K562 (cell line): Measurements from ENCODE around the gene VEGFB. TPM values are rescaled to one million over a fixed set of nuclear protein-coding genes. Genes with fewer than 3 reads are reported as not detected.
A peak's percentile ranks its signal among the peaks of the same experiment; 100 is the strongest.

ENCODE experiments used
- BRCA1 ChIP-seq, 2 experiments: fragments of 450-650 bp in 1 of 2; sonication (generic) in 1 of 2; formaldehyde crosslinking in 1 of 2; IDR thresholded peaks; 2 replicates each; pipeline versions ENCODE4 v1.5.0 to v1.6.1; 2017 to 2020; ENCODE audit warnings: mild to moderate bottlenecking in 1 of 2, missing genetic modification reagents in 1 of 2
- CEBPG ChIP-seq, 3 experiments: fragments of 200-800 bp in 1 of 3; sonication (Bioruptor generic) in 1 of 3; sonication (generic) in 1 of 3; formaldehyde crosslinking in 1 of 3; IDR thresholded peaks in 2 of 3; conservative IDR thresholded peaks in 1 of 3; 2 replicates each; pipeline versions ENCODE4 v1.6.1 to v1.8.0; 2016 to 2022; ENCODE audit warnings: missing compliant biosample characterization in 2 of 3, missing genetic modification characterization in 2 of 3, mild to moderate bottlenecking in 1 of 3, missing genetic modification reagents in 1 of 3
- CHD4 ChIP-seq: fragments of 200-600 bp; sonication (generic); IDR thresholded peaks from 3 replicates; pipeline ENCODE4 v1.6.1; 2012; ENCODE audit warnings: low read depth, mild to moderate bottlenecking, mixed read lengths, low read length, inconsistent platforms; ENCODE audit not compliant: insufficient read depth, insufficient replicate concordance, poor library complexity, severe bottlenecking
- CREM ChIP-seq: IDR thresholded peaks from 2 replicates; pipeline ENCODE4 v1.6.1; 2014; ENCODE audit warnings: antibody characterized with exemption, low read depth
- GTF2A2 ChIP-seq: IDR thresholded peaks from 2 replicates; pipeline ENCODE4 v1.6.1; 2016; ENCODE audit warnings: mild to moderate bottlenecking, missing genetic modification characterization, missing compliant biosample characterization
- HNRNPUL1 ChIP-seq: fragments of 200-400 bp; formaldehyde crosslinking; IDR thresholded peaks from 2 replicates; pipeline ENCODE4 v1.6.1; 2017; ENCODE audit warnings: low read length
- MLX ChIP-seq, 2 experiments: fragments of 450-650 bp in 1 of 2; sonication (generic) in 1 of 2; formaldehyde crosslinking; conservative IDR thresholded peaks; 2 replicates each; pipeline versions ENCODE4 v1.4.0 to v1.8.1; 2020 to 2022; ENCODE audit warnings: mild to moderate bottlenecking in 1 of 2, missing genetic modification reagents in 1 of 2
- PPARD ChIP-seq: fragments of 250-450 bp; sonication (Bioruptor Pico); IDR thresholded peaks from 2 replicates; pipeline ENCODE4 v1.8.0; 2022; ENCODE audit warnings: inconsistent platforms, mild to moderate bottlenecking, moderate library complexity
- SMARCA5 ChIP-seq: fragments of 450-650 bp; IDR thresholded peaks from 2 replicates; pipeline ENCODE4 v1.6.1; 2016
- TAF1 ChIP-seq: IDR thresholded peaks from 2 replicates; pipeline ENCODE4 v1.6.1; 2011; ENCODE audit warnings: mild to moderate bottlenecking, low read length, moderate library complexity; ENCODE audit not compliant: insufficient read depth, control insufficient read depth, severe bottlenecking; ENCODE audit errors: extremely low read depth
- U2AF1 ChIP-seq: fragments of 200-400 bp; formaldehyde crosslinking; optimal IDR thresholded peaks from 2 replicates; pipeline ENCODE3; 2017; ENCODE audit warnings: mild to moderate bottlenecking, low read depth, low read length, moderate library complexity
- ZBTB12 ChIP-seq: fragments of 250-450 bp; sonication (Bioruptor Pico); IDR thresholded peaks from 2 replicates; pipeline ENCODE4 v1.4.0; 2020
- ZFP36 ChIP-seq: fragments of 150-350 bp; IDR thresholded peaks from 2 replicates; pipeline ENCODE4 v1.6.1; 2018; ENCODE audit warnings: low read length, low read depth; ENCODE audit not compliant: partially characterized antibody
- ZNF347 ChIP-seq: fragments of 450-650 bp; formaldehyde crosslinking; IDR thresholded peaks from 2 replicates; pipeline ENCODE4 v1.4.0; 2020; ENCODE audit warnings: low read depth, mild to moderate bottlenecking, moderate library complexity
- ZNF561 ChIP-seq: fragments of 450-650 bp; formaldehyde crosslinking; conservative IDR thresholded peaks from 2 replicates; pipeline ENCODE4 v1.4.0; 2020; ENCODE audit warnings: mild to moderate bottlenecking, moderate library complexity
- ZNF780A ChIP-seq: fragments of 250-450 bp; sonication (Bioruptor Pico); IDR thresholded peaks from 2 replicates; pipeline ENCODE4 v1.5.0; 2021; ENCODE audit warnings: mild to moderate bottlenecking
- polyA plus RNA-seq, 8 experiments: library from polyadenylated mRNA; depleted of rRNA in 4 of 8; stranded (reverse) in 5 of 8; unstranded in 3 of 8; fragments of >200 nt; fragmentation: Nextera tagmentation in 2 of 8; fragmentation: Illumina TruSeq in 1 of 8; extraction: Ambion mirVana in 2 of 8; extraction: Trizol in 1 of 8; gene quantifications; 2 replicates each; pipeline versions ENCODE4 v1.2.1 to v1.2.3, GENCODE V29; 2011 to 2014; ENCODE audit warnings: inconsistent platforms in 1 of 8, missing spikeins in 1 of 8
- total RNA-seq, 7 experiments: library from RNA; depleted of rRNA in 6 of 7; stranded (reverse); fragments of >200 nt in 6 of 7; fragmentation: Illumina TruSeq in 2 of 7; extraction: Trizol in 2 of 7; gene quantifications; 2 replicates each; pipeline versions ENCODE4 v1.2.1 to v1.2.3, GENCODE V29; 2011 to 2021; ENCODE audit warnings: low replicate concordance in 1 of 7
- TF ChIP-seq, protein P1 (sequence below), 2 experiments: fragments of 450-650 bp; conservative IDR thresholded peaks; 2 replicates each; pipeline ENCODE4 v1.6.1; 2017; ENCODE audit warnings: mild to moderate bottlenecking in 2 of 2, moderate library complexity in 2 of 2

Gene VEGFB
- total and polyA plus RNA-seq, 9 of the 15 experiments (the other 6 are each of a cell fraction or from before 2014, with no cell fraction given) = 11.0 to 83.4 (median 25.7) TPM

- no peak for TF ChIP-seq BRCA1 (IDR thresholded peaks at IDR 0.05)
- no peak for TF ChIP-seq BRCA1 (CRISPR knock-in tag; IDR thresholded peaks at IDR 0.05)
- TF ChIP-seq, protein P1, sequence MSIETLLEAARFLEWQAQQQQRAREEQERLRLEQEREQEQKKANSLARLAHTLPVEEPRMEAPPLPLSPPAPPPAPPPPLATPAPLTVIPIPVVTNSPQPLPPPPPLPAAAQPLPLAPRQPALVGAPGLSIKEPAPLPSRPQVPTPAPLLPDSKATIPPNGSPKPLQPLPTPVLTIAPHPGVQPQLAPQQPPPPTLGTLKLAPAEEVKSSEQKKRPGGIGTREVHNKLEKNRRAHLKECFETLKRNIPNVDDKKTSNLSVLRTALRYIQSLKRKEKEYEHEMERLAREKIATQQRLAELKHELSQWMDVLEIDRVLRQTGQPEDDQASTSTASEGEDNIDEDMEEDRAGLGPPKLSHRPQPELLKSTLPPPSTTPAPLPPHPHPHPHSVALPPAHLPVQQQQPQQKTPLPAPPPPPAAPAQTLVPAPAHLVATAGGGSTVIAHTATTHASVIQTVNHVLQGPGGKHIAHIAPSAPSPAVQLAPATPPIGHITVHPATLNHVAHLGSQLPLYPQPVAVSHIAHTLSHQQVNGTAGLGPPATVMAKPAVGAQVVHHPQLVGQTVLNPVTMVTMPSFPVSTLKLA (conservative IDR thresholded peaks at IDR 0.05) = 0 out of 4 replicates have a peak, but pooled peaks have one; percentile 20 to 54
- no peak for TF ChIP-seq ZNF347 (CRISPR knock-in tag)
- no peak for TF ChIP-seq CHD4
- TF ChIP-seq ZBTB12 (CRISPR knock-in tag) = no peak
- TF ChIP-seq PPARD (CRISPR knock-in tag) = no peak
- no peak for TF ChIP-seq HNRNPUL1
- no peak for TF ChIP-seq ZNF561 (CRISPR knock-in tag)
- TF ChIP-seq ZFP36 = no peak
- TF ChIP-seq ZNF780A (CRISPR knock-in tag) = 0 out of 2 replicates have a peak, but pooled peaks have one; percentile 13
- TF ChIP-seq TAF1 = peak; percentile 71
- no peak for TF ChIP-seq CEBPG (CRISPR knock-in tag; IDR thresholded peaks at IDR 0.05)
- TF ChIP-seq CEBPG (tag; conservative IDR thresholded peaks at IDR 0.05 in 1 of 2, IDR thresholded peaks at IDR 0.05 in 1 of 2) = no peak
- no peak for TF ChIP-seq U2AF1
- no peak for TF ChIP-seq MLX (CRISPR knock-in tag; conservative IDR thresholded peaks at IDR 0.05)
- TF ChIP-seq GTF2A2 = no peak
- peak; percentile 84; the same call in 1 of the 2 replicates for TF ChIP-seq CREM
- no peak for TF ChIP-seq SMARCA5
These were observed 4.0 kb upstream of the VEGFB start, which contains the start of gene DNAJC4 (continued) for GRCh38 chr11:64230171-64230984.
